HepG2 (cell line): Measurements from ENCODE around the gene NFS1. TPM values are rescaled to one million over a fixed set of nuclear protein-coding genes. Genes with fewer than 3 reads are reported as not detected.

Experiments
- CBFB ChIP-seq: sonication (generic); formaldehyde crosslinking; IDR thresholded peaks from 2 replicates; pipeline ENCODE4 v1.4.0; 2020; ENCODE audit warnings: missing genetic modification reagents
- ELF3 ChIP-seq: IDR thresholded peaks from 2 replicates; pipeline ENCODE4 v1.6.1; 2016; ENCODE audit warnings: missing genetic modification reagents, missing compliant biosample characterization
- ESRRA ChIP-seq: sonication (generic); formaldehyde crosslinking; IDR thresholded peaks from 2 replicates; pipeline ENCODE4 v1.5.1; 2020; ENCODE audit warnings: mild to moderate bottlenecking, low read depth, missing genetic modification reagents
- MTA1 ChIP-seq: sonication (generic); formaldehyde crosslinking; IDR thresholded peaks from 2 replicates; pipeline ENCODE4 v1.4.0; 2020; ENCODE audit warnings: missing genetic modification reagents, mild to moderate bottlenecking, borderline replicate concordance
- NRL ChIP-seq: sonication (generic); formaldehyde crosslinking; IDR thresholded peaks from 2 replicates; pipeline ENCODE4 v1.5.0; 2020; ENCODE audit warnings: missing genetic modification reagents, mild to moderate bottlenecking, moderate library complexity, borderline replicate concordance
- RNF2 ChIP-seq: fragments of 450-650 bp; conservative IDR thresholded peaks from 2 replicates; pipeline ENCODE4 v1.6.1; 2016; ENCODE audit warnings: low read depth
- SMARCE1 ChIP-seq: fragments of 450-650 bp; IDR thresholded peaks from 2 replicates; pipeline ENCODE4 v1.6.1; 2017; ENCODE audit warnings: borderline replicate concordance
- SRF ChIP-seq: IDR thresholded peaks from 2 replicates; pipeline ENCODE4 v1.6.1; 2011; ENCODE audit warnings: mild to moderate bottlenecking, low read depth, low read length, moderate library complexity
- U2AF2 ChIP-seq: fragments of 200-400 bp; formaldehyde crosslinking; IDR thresholded peaks from 2 replicates; pipeline ENCODE4 v1.6.1; 2017; ENCODE audit warnings: low read depth, mild to moderate bottlenecking, low read length
- ZBTB21 ChIP-seq: sonication (generic); formaldehyde crosslinking; IDR thresholded peaks from 2 replicates; pipeline ENCODE4 v1.4.0; 2020; ENCODE audit warnings: missing genetic modification reagents
- ZFP90 ChIP-seq: sonication (generic); formaldehyde crosslinking; IDR thresholded peaks from 2 replicates; pipeline ENCODE4 v1.8.0; 2022; ENCODE audit warnings: missing genetic modification reagents, mild to moderate bottlenecking, inconsistent platforms, borderline replicate concordance
- ZNF619 ChIP-seq: sonication (generic); formaldehyde crosslinking; IDR thresholded peaks from 2 replicates; pipeline ENCODE4 v1.4.0; 2020; ENCODE audit warnings: mild to moderate bottlenecking, missing genetic modification reagents
- ZNF746 ChIP-seq: sonication (generic); formaldehyde crosslinking; IDR thresholded peaks from 2 replicates; pipeline ENCODE4 v1.8.0; 2022; ENCODE audit warnings: mild to moderate bottlenecking, missing genetic modification reagents
- polyA plus RNA-seq, 8 experiments: library from polyadenylated mRNA; depleted of rRNA in 3 of 8; stranded (reverse) in 7 of 8; unstranded in 1 of 8; fragments of >200 nt; fragmentation: Illumina TruSeq in 4 of 8; extraction: Trizol in 4 of 8; gene quantifications; 2 replicates each; pipeline versions ENCODE4 v1.2.1 to v1.2.3, GENCODE V29; 2011 to 2016; ENCODE audit warnings: low read depth in 4 of 8, missing spikeins in 1 of 8, mixed read lengths in 1 of 8; ENCODE audit not compliant: insufficient read depth in 1 of 8
- total RNA-seq, 5 experiments: library from RNA; depleted of rRNA; stranded (reverse); fragments of >200 nt; fragmentation: Illumina TruSeq; extraction: Trizol; gene quantifications; 2 replicates each; pipeline ENCODE4 v1.2.3, GENCODE V29; 2016; ENCODE audit warnings: low read depth in 1 of 5
- TF ChIP-seq, protein P1 (sequence below): IDR thresholded peaks from 2 replicates; pipeline ENCODE4 v1.6.1; 2016; ENCODE audit warnings: mild to moderate bottlenecking, missing biosample characterization, missing genetic modification reagents
- TF ChIP-seq, protein P2 (sequence below): sonication (generic); formaldehyde crosslinking; IDR thresholded peaks from 2 replicates; pipeline ENCODE4 v1.4.0; 2020; ENCODE audit warnings: missing genetic modification reagents, mild to moderate bottlenecking, borderline replicate concordance
- TF ChIP-seq, protein P3 (sequence below): sonication (generic); formaldehyde crosslinking; IDR thresholded peaks from 2 replicates; pipeline ENCODE4 v1.4.0; 2020; ENCODE audit warnings: missing genetic modification reagents

Gene NFS1
- total and polyA plus RNA-seq, 2 of the 13 experiments (the other 11 are each of a cell fraction or from before 2014, with no cell fraction given), result 65.9 to 88.1 TPM

DNA sequence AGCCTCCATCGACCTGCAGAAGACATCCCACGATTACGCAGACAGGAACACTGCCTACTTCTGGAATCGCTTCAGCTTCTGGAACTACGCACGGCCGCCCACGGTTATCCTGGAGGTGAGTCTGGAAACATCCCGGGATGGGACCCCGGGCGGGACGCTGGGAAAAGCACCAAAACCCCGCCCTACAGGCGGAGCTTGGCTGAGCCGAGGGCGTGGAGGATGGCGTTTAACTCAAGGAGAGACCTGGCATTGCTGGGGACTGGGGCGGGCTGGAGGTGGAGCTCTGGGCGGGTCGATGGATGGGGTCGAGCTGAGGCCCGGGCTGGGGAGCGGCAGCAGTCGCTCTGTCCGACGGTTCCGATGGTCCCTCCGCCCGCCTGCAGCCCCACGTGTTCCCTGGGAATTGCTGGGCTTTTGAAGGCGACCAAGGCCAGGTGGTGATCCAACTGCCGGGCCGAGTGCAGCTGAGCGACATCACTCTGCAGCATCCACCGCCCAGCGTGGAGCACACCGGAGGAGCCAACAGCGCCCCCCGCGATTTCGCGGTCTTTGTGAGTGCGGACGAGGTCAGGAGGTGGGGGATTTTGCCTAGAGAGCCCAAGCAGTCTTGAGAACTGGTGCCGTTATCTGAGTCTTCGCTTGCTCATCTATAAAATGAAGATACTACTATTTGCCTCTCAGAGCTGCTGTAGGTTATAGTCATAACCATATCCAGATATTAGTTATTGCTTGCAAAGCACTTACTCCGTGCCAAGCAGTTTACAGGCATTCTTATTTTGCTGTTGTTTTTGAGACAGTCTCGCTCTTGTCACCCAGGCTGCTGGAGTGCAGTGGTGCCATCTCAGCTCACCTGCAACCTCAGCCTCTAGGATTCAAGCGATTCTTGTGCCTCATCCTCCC is 79.7 kb downstream of the NFS1 start (continued):
- peak; percentile 92 for TF ChIP-seq ZFP90 (CRISPR knock-in tag)
- no peak for TF ChIP-seq SMARCE1
- peak; percentile 98 for TF ChIP-seq MTA1 (CRISPR knock-in tag)
- peak; percentile 91 for TF ChIP-seq ZNF746 (CRISPR knock-in tag)
- TF ChIP-seq, protein P1, sequence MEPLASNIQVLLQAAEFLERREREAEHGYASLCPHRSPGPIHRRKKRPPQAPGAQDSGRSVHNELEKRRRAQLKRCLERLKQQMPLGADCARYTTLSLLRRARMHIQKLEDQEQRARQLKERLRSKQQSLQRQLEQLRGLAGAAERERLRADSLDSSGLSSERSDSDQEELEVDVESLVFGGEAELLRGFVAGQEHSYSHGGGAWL, result peak; percentile 88
- TF ChIP-seq ELF3 (CRISPR knock-in tag), result peak; percentile 85
- TF ChIP-seq ZBTB21 (CRISPR knock-in tag), result peak; percentile 34; the same call in 1 of the 2 replicates
- peak; percentile 17; the same call in 1 of the 2 replicates for TF ChIP-seq CBFB (CRISPR knock-in tag)
- TF ChIP-seq, protein P2, sequence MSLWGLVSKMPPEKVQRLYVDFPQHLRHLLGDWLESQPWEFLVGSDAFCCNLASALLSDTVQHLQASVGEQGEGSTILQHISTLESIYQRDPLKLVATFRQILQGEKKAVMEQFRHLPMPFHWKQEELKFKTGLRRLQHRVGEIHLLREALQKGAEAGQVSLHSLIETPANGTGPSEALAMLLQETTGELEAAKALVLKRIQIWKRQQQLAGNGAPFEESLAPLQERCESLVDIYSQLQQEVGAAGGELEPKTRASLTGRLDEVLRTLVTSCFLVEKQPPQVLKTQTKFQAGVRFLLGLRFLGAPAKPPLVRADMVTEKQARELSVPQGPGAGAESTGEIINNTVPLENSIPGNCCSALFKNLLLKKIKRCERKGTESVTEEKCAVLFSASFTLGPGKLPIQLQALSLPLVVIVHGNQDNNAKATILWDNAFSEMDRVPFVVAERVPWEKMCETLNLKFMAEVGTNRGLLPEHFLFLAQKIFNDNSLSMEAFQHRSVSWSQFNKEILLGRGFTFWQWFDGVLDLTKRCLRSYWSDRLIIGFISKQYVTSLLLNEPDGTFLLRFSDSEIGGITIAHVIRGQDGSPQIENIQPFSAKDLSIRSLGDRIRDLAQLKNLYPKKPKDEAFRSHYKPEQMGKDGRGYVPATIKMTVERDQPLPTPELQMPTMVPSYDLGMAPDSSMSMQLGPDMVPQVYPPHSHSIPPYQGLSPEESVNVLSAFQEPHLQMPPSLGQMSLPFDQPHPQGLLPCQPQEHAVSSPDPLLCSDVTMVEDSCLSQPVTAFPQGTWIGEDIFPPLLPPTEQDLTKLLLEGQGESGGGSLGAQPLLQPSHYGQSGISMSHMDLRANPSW (CRISPR knock-in tag), result peak; percentile 59; the same call in 1 of the 2 replicates
- TF ChIP-seq ZNF619 (CRISPR knock-in tag), result peak; percentile 41; the same call in 1 of the 2 replicates
- no peak for TF ChIP-seq SRF
- peak; percentile 85 for TF ChIP-seq RNF2
- no peak for TF ChIP-seq U2AF2
- peak; percentile 83 for TF ChIP-seq ESRRA
- TF ChIP-seq, protein P3, sequence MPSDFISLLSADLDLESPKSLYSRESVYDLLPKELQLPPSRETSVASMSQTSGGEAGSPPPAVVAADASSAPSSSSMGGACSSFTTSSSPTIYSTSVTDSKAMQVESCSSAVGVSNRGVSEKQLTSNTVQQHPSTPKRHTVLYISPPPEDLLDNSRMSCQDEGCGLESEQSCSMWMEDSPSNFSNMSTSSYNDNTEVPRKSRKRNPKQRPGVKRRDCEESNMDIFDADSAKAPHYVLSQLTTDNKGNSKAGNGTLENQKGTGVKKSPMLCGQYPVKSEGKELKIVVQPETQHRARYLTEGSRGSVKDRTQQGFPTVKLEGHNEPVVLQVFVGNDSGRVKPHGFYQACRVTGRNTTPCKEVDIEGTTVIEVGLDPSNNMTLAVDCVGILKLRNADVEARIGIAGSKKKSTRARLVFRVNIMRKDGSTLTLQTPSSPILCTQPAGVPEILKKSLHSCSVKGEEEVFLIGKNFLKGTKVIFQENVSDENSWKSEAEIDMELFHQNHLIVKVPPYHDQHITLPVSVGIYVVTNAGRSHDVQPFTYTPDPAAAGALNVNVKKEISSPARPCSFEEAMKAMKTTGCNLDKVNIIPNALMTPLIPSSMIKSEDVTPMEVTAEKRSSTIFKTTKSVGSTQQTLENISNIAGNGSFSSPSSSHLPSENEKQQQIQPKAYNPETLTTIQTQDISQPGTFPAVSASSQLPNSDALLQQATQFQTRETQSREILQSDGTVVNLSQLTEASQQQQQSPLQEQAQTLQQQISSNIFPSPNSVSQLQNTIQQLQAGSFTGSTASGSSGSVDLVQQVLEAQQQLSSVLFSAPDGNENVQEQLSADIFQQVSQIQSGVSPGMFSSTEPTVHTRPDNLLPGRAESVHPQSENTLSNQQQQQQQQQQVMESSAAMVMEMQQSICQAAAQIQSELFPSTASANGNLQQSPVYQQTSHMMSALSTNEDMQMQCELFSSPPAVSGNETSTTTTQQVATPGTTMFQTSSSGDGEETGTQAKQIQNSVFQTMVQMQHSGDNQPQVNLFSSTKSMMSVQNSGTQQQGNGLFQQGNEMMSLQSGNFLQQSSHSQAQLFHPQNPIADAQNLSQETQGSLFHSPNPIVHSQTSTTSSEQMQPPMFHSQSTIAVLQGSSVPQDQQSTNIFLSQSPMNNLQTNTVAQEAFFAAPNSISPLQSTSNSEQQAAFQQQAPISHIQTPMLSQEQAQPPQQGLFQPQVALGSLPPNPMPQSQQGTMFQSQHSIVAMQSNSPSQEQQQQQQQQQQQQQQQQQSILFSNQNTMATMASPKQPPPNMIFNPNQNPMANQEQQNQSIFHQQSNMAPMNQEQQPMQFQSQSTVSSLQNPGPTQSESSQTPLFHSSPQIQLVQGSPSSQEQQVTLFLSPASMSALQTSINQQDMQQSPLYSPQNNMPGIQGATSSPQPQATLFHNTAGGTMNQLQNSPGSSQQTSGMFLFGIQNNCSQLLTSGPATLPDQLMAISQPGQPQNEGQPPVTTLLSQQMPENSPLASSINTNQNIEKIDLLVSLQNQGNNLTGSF, result peak; percentile 87; the same call in 1 of the 2 replicates
- peak; percentile 96 for TF ChIP-seq NRL (CRISPR knock-in tag)
